NCI-H2196 treated with DMSO at 0.1 percent for 48 hours (cell line): ENCODE measurements around the gene TTC16.

Experiments
- DNase-seq: peaks from one replicate; lab custom pipeline; 2025; ENCODE audit not compliant: unreplicated experiment; lab: John Stamatoyannopoulos, UW

TTC16 gene

GRCh38 chr9:127717766-127718165, 1.9 kb downstream of the TTC16 start:
- DNase-seq: no peak

- DNase-seq: no peak
These were observed 4.4 kb downstream of the TTC16 start for GRCh38 chr9:127720031-127720864.

GRCh38 chr9:127720865-127721227, 5.0 kb downstream of the TTC16 start:
- DNase-seq: no peak

GRCh38 chr9:127721391-127721821, 5.5 kb downstream of the TTC16 start:
- no peak for DNase-seq

GRCh38 chr9:127722055-127722745, 6.3 kb downstream of the TTC16 start:
- DNase-seq: no peak

GRCh38 chr9:127723013-127723412, 7.1 kb downstream of the TTC16 start:
- DNase-seq: no peak

- DNase-seq: peak; percentile 61
These were observed 7.6 kb downstream of the TTC16 start for GRCh38 chr9:127723444-127723843.

- no peak for DNase-seq
These were observed 8.1 kb downstream of the TTC16 start for GRCh38 chr9:127724012-127724411.

GRCh38 chr9:127726871-127727270, 11.0 kb downstream of the TTC16 start:
- no peak for DNase-seq

GRCh38 chr9:127728808-127729207, 12.9 kb downstream of the TTC16 start:
- no peak for DNase-seq

GRCh38 chr9:127729522-127730256, 13.8 kb downstream of the TTC16 start:
- no peak for DNase-seq

GRCh38 chr9:127730262-127730661, 14.4 kb downstream of the TTC16 start:
- DNase-seq: no peak

GRCh38 chr9:127730799-127731410, 15.0 kb downstream of the TTC16 start:
- DNase-seq: no peak

GRCh38 chr9:127731938-127732337, 16.1 kb downstream of the TTC16 start:
- DNase-seq: no peak

GRCh38 chr9:127732444-127732843, 16.6 kb downstream of the TTC16 start:
- DNase-seq: no peak

GRCh38 chr9:127733614-127734013, 17.7 kb downstream of the TTC16 start:
- DNase-seq: no peak

GRCh38 chr9:127734247-127734746, 18.4 kb downstream of the TTC16 start:
- DNase-seq: no peak

GRCh38 chr9:127734747-127735529, 19.1 kb downstream of the TTC16 start, which contains the start of gene TOR2A:
Gene TOR2A, minus strand, starts transcription at chr9:127735294. Its CDS starts 24 bp downstream, at chr9:127735270.
- peak; percentile 94 for DNase-seq

- DNase-seq: no peak
These were observed 19.8 kb downstream of the TTC16 start for GRCh38 chr9:127735530-127736185.

GRCh38 chr9:127738666-127739065, 22.8 kb downstream of the TTC16 start:
- DNase-seq: no peak
